Karpas-422 (cell line): ENCODE results near the gene WDR76. TPM values are rescaled to one million over a fixed set of nuclear protein-coding genes. Genes with fewer than 3 reads are reported as not detected.

Experiments used
- DNase-seq: peaks from one replicate; pipeline ENCODE4 v3.0.0-alpha.2; 2015
- H2AFZ ChIP-seq: fragments of 200-600 bp; sonication (generic); 2 replicates; pipeline ENCODE4 v1.6.1; 2014; ENCODE audit warnings: antibody characterized with exemption, low read length, mixed read lengths
- H3K27ac ChIP-seq: fragments of 200-600 bp; sonication (generic); 2 replicates; pipeline ENCODE4 v1.5.1; 2014; ENCODE audit warnings: mild to moderate bottlenecking, low read length, moderate library complexity
- H3K27me3 ChIP-seq: fragments of 200-600 bp; sonication (generic); 2 replicates; pipeline ENCODE4 v1.6.1; 2014; ENCODE audit warnings: low read length, mixed read lengths
- H3K36me3 ChIP-seq: fragments of 200-600 bp; sonication (generic); 2 replicates; pipeline ENCODE4 v1.6.1; 2014; ENCODE audit warnings: low read length, mixed read lengths; ENCODE audit not compliant: insufficient read depth
- H3K4me1 ChIP-seq: fragments of 200-600 bp; sonication (generic); 2 replicates; pipeline ENCODE4 v1.6.1; 2014; ENCODE audit warnings: mild to moderate bottlenecking, low read length, mixed read lengths
- H3K4me2 ChIP-seq: fragments of 200-600 bp; sonication (generic); 2 replicates; pipeline ENCODE4 v1.6.1; 2014; ENCODE audit warnings: low read length, low read depth, mild to moderate bottlenecking; ENCODE audit not compliant: poor library complexity, severe bottlenecking
- H3K4me3 ChIP-seq: fragments of 200-600 bp; sonication (generic); 2 replicates; pipeline ENCODE4 v1.5.1; 2014; ENCODE audit warnings: mild to moderate bottlenecking, antibody characterized with exemption, low read length, mixed read lengths
- H3K79me2 ChIP-seq: fragments of 200-600 bp; sonication (generic); 2 replicates; pipeline ENCODE4 v1.6.1; 2014; ENCODE audit warnings: mild to moderate bottlenecking, low read length, mixed read lengths
- H3K9ac ChIP-seq: fragments of 200-600 bp; sonication (generic); 2 replicates; pipeline ENCODE4 v1.6.0; 2014; ENCODE audit warnings: low read length
- H3K9me2 ChIP-seq: fragments of 200-600 bp; sonication (generic), shearing (Covaris generic); replicated peaks from 2 replicates; pipeline ENCODE4 v1.6.0; 2014; ENCODE audit warnings: mild to moderate bottlenecking, low read length, moderate library complexity; ENCODE audit not compliant: insufficient read depth
- H3K9me3 ChIP-seq: fragments of 300-700, 200-600 bp; sonication (generic); 2 replicates; pipeline ENCODE4 v1.6.1; 2014; ENCODE audit warnings: low read length, mixed read lengths
- H4K20me1 ChIP-seq: fragments of 200-600 bp; sonication (generic); 2 replicates; pipeline ENCODE4 v1.6.1; 2014; ENCODE audit warnings: mild to moderate bottlenecking, antibody characterized with exemption, low read length, low read depth; ENCODE audit not compliant: insufficient read depth
- total RNA-seq: library from RNA; depleted of rRNA; stranded (reverse); fragments of >200 nt; shearing (Covaris generic); gene quantifications from 2 replicates; pipeline ENCODE4 v1.2.3, GENCODE V29; 2014; ENCODE audit warnings: low replicate concordance

WDR76 gene
- total RNA-seq, 1 experiment from 2014 or later = 43.8 TPM

DNA sequence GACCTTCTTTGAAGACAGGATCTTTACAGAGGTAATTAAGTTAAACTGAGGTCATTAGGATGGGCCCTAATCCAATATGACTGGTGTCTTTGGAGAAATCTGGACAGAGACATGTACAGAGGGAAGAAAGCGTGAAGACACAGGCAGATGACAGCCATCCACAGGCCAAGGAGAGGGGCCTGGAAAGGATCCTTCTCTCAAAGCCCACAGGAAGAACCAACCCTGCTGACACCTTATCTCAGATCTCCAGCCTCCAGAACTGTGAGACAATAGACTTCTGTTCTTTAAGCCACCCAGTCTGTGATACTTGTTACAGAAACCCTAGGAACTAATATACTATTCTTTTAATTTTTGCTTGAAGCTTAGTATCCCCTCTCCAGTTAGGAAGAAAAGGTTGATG is 74.2 kb downstream of the WDR76 start:
- Histone ChIP-seq H3K9me2 (no peaks in the 10 kb centered on the region), H3K9me3 (no peaks in the 10 kb centered on the region), H3K79me2 (no peaks in the 10 kb centered on the region), H3K4me2 (no peak overlapping the region), H3K4me1 (peaks cover 3% of the 10 kb centered on the region), H3K36me3 (no peaks in the 10 kb centered on the region), H4K20me1 (no peaks in the 10 kb centered on the region), H3K27ac (no peak overlapping the region), H2AFZ (no peak overlapping the region), H3K27me3 (no peaks in the 10 kb centered on the region), H3K9ac (no peak overlapping the region), H3K4me3 (no peak overlapping the region)
- DNase-seq = no peak

GRCh38 chr15:43901495-43901894 is 74.7 kb downstream of the WDR76 start:
- H4K20me1 ChIP-seq = no peaks in the 10 kb centered on the region
- no peaks in the 10 kb centered on the region for H3K9me2 ChIP-seq
- H3K4me3 ChIP-seq = no peak overlapping the region
- no peak overlapping the region for H3K9ac ChIP-seq
- H3K27ac ChIP-seq = no peak overlapping the region
- no peaks in the 10 kb centered on the region for H3K79me2 ChIP-seq
- no peaks in the 10 kb centered on the region for H3K27me3 ChIP-seq
- no peak overlapping the region for H2AFZ ChIP-seq
- no peaks in the 10 kb centered on the region for H3K36me3 ChIP-seq
- no peak overlapping the region for H3K4me2 ChIP-seq
- H3K4me1 ChIP-seq = peaks cover 3% of the 10 kb centered on the region
- H3K9me3 ChIP-seq = no peaks in the 10 kb centered on the region
- no peak for DNase-seq

DNA sequence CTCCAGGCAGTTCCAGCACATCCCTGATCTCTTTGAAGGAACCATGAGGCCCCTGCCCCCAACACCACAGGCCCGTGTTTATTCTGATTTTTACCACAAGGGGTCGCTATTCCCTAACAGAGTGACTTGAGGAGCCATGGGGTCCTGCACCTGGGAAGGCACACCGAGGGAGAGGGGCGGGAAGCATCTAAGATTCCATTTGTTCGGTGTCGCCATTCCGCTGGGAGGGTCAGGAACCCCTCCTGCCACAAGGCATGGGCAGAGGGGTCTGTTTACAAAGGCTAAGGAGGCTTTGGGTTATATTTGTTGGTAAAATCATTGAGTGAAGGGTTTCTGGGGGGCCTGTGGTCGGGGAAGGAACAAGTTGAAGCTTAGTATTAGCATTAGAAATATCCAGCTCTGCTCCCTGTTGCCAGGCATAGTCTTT is 77.1 kb downstream of the WDR76 start:
- Histone ChIP-seq H3K27ac (no peak overlapping the region), H3K4me3 (no peak overlapping the region), H3K9ac (no peak overlapping the region), H3K9me2 (no peaks in the 10 kb centered on the region), H3K36me3 (no peaks in the 10 kb centered on the region), H2AFZ (no peak overlapping the region), H3K79me2 (no peaks in the 10 kb centered on the region), H4K20me1 (no peaks in the 10 kb centered on the region), H3K27me3 (no peaks in the 10 kb centered on the region), H3K4me1 (peaks cover 3% of the 10 kb centered on the region), H3K4me2 (no peak overlapping the region), H3K9me3 (no peaks in the 10 kb centered on the region)
- peak; percentile 93 for DNase-seq

DNA sequence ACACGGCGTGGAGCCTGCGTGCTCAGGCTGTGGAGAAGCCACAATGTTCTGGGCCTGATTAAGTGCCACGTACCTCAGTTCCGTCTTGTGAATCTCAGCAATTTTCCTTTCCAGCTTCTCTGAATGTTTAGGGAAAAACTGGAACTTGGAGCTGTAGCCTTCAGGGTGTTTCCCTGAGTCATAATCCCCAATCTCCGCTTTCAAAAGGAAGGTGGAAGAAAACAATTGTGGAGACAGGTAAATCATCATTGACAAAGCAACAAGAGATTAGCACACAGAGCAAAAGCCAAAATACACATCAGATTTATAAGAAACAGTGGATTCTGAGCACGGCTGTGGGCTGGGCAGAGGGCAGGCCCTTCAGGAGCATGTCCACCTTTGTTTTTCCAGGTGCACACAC is 79.0 kb downstream of the WDR76 start:
- Histone ChIP-seq H3K27ac (no peak overlapping the region), H3K79me2 (no peaks in the 10 kb centered on the region), H3K27me3 (no peaks in the 10 kb centered on the region), H3K9ac (no peak overlapping the region), H3K4me1 (peaks cover 3% of the 10 kb centered on the region), H3K36me3 (no peaks in the 10 kb centered on the region), H3K4me2 (no peak overlapping the region), H2AFZ (no peak overlapping the region), H3K9me2 (no peaks in the 10 kb centered on the region), H4K20me1 (no peaks in the 10 kb centered on the region), H3K4me3 (no peak overlapping the region), H3K9me3 (no peaks in the 10 kb centered on the region)
- no peak for DNase-seq

- no peak overlapping the region for H3K4me3 ChIP-seq
- no peak overlapping the region for H3K4me2 ChIP-seq
- no peaks in the 10 kb centered on the region for H3K79me2 ChIP-seq
- no peak overlapping the region for H3K9ac ChIP-seq
- no peak overlapping the region for H3K27ac ChIP-seq
- H2AFZ ChIP-seq = no peak overlapping the region
- H3K27me3 ChIP-seq = no peaks in the 10 kb centered on the region
- peaks cover 3% of the 10 kb centered on the region for H3K4me1 ChIP-seq
- no peak for DNase-seq
- H4K20me1 ChIP-seq = no peaks in the 10 kb centered on the region
- no peaks in the 10 kb centered on the region for H3K36me3 ChIP-seq
- no peaks in the 10 kb centered on the region for H3K9me2 ChIP-seq
- no peaks in the 10 kb centered on the region for H3K9me3 ChIP-seq
These were observed 81.8 kb downstream of the WDR76 start for GRCh38 chr15:43908516-43909050.

DNA sequence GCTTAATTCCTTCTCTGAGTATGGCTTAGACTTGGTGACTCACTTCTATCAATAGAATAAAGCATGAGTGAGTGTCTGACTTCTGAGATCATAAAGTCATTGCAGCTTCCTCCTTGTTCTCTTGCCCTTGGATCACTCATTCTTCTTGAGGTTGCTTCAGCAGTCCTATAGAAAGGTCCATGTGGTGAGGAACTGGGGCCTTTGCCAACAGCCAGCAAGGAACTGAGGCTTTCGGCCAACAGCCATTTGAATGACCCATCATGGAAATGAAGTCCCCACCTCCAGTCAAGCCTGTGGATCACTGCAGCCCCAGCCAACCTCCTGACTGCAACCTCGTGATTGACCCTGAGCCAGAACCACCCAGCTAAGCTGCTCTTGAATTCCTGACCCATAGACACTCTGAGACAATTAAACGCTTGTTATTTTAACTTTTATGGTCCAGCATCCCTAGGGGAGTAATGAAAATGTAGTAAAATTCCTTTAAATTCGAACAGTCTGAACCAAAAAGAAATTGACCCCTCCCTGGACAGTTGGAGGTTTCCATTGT is 84.5 kb downstream of the WDR76 start:
- no peak overlapping the region for H3K4me2 ChIP-seq
- no peaks in the 10 kb centered on the region for H3K27me3 ChIP-seq
- H3K27ac ChIP-seq = no peak overlapping the region
- DNase-seq = no peak
- H3K36me3 ChIP-seq = no peaks in the 10 kb centered on the region
- H3K4me1 ChIP-seq = no peaks in the 10 kb centered on the region
- H3K4me3 ChIP-seq = no peak overlapping the region
- H4K20me1 ChIP-seq = no peaks in the 10 kb centered on the region
- H3K9me3 ChIP-seq = no peaks in the 10 kb centered on the region
- H3K79me2 ChIP-seq = no peaks in the 10 kb centered on the region
- H3K9me2 ChIP-seq = no peaks in the 10 kb centered on the region
- no peak overlapping the region for H3K9ac ChIP-seq
- no peak overlapping the region for H2AFZ ChIP-seq

DNA sequence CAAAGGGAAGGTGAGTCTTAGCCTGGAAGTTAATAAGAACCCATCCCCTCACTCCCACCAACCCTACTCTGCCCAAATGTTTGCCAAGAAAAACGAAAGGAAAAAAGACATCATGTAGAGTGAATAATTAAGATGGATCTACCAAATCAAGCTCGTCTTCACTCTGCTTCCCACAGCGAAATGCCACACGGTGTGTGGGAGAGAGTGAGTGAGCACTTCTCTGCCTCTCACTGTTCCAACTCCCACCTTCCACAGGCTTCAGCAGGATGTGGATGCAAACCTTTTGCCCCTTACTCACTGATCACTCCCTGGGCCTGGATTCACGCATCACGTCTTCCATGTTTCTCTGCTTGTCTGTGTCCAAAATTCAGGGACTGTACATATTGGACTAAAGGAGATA is 85.4 kb downstream of the WDR76 start:
- no peaks in the 10 kb centered on the region for H3K4me1 ChIP-seq
- H3K36me3 ChIP-seq = no peaks in the 10 kb centered on the region
- no peaks in the 10 kb centered on the region for H3K79me2 ChIP-seq
- no peak overlapping the region for H2AFZ ChIP-seq
- no peak overlapping the region for H3K4me3 ChIP-seq
- H3K9me3 ChIP-seq = no peaks in the 10 kb centered on the region
- no peaks in the 10 kb centered on the region for H3K27me3 ChIP-seq
- no peak overlapping the region for H3K4me2 ChIP-seq
- no peak overlapping the region for H3K27ac ChIP-seq
- no peak overlapping the region for H3K9ac ChIP-seq
- H3K9me2 ChIP-seq = no peaks in the 10 kb centered on the region
- DNase-seq = no peak
- no peaks in the 10 kb centered on the region for H4K20me1 ChIP-seq

GRCh38 chr15:43913026-43913780 is 86.4 kb downstream of the WDR76 start:
- no peaks in the 10 kb centered on the region for H3K4me1 ChIP-seq
- no peaks in the 10 kb centered on the region for H3K9me2 ChIP-seq
- no peaks in the 10 kb centered on the region for H3K9me3 ChIP-seq
- H3K4me2 ChIP-seq = no peak overlapping the region
- no peak overlapping the region for H3K4me3 ChIP-seq
- H4K20me1 ChIP-seq = no peaks in the 10 kb centered on the region
- no peaks in the 10 kb centered on the region for H3K27me3 ChIP-seq
- no peaks in the 10 kb centered on the region for H3K36me3 ChIP-seq
- no peak overlapping the region for H3K9ac ChIP-seq
- no peak for DNase-seq
- no peaks in the 10 kb centered on the region for H3K79me2 ChIP-seq
- H3K27ac ChIP-seq = no peak overlapping the region
- no peak overlapping the region for H2AFZ ChIP-seq
